Measurements from ENCODE around the gene CDC42BPB. TPM values are rescaled to one million over a fixed set of nuclear protein-coding genes. Genes with fewer than 3 reads are reported as not detected.

The CDC42BPB gene
- total RNA-seq, 4 donors from 2014 or later, result 30.0 to 64.3 (median 32.6) TPM

GRCh38 chr14:102903248-102903888, 154.0 kb downstream of the CDC42BPB start:
- in situ Hi-C loops (cut with MboI; ENCODE audit: low sequenced_read_pairs in 4 of 4), result loop anchor here in 2 of 4 donors (25.0 kb wide), 1 partner anchor 216 kb away; no protein-coding TSS in a partner anchor
- ATAC-seq, result no peak
- Histone ChIP-seq H3K36me3 (peaks cover 0 to 5% of the 10 kb centered on the region in 2 donors), H3K4me1 (no peaks in the 10 kb centered on the region), H3K9me3 (no peaks in the 10 kb centered on the region), H3K27me3 (no peaks in the 10 kb centered on the region), H3K4me3 (no peak overlapping the region), H3K27ac (no peak overlapping the region)
- DNase-seq, result no peak
- intact Hi-C loops (cut with DNase I; ENCODE audit: low total_unique reads), result no loop called here
- TF ChIP-seq CTCF (IDR thresholded peaks at IDR 0.05 in 4 of 5, conservative IDR thresholded peaks at IDR 0.05 in 1 of 5) (no peak), POLR2A (IDR thresholded peaks at IDR 0.05) (no peak)

GRCh38 chr14:102902523-102903247, 154.7 kb downstream of the CDC42BPB start:
- Histone ChIP-seq H3K27ac (no peak overlapping the region), H3K4me1 (no peaks in the 10 kb centered on the region), H3K9me3 (no peaks in the 10 kb centered on the region), H3K27me3 (no peaks in the 10 kb centered on the region), H3K4me3 (no peak overlapping the region), H3K36me3 (peaks cover 0 to 5% of the 10 kb centered on the region in 2 donors)
- in situ Hi-C loops (cut with MboI; ENCODE audit: low sequenced_read_pairs in 4 of 4) (loop anchor here in 2 of 4 donors (25.0 kb wide), 1 partner anchor 215 kb away; no protein-coding TSS in a partner anchor), intact Hi-C loops (cut with DNase I; ENCODE audit: low total_unique reads) (no loop called here)
- no peak for TF ChIP-seq CTCF (IDR thresholded peaks at IDR 0.05 in 4 of 5, conservative IDR thresholded peaks at IDR 0.05 in 1 of 5)
- no peak for TF ChIP-seq POLR2A (IDR thresholded peaks at IDR 0.05)
- no peak for ATAC-seq
- DNase-seq, result no peak

GRCh38 chr14:102902086-102902485, 155.3 kb downstream of the CDC42BPB start:
- in situ Hi-C loops (cut with MboI; ENCODE audit: low sequenced_read_pairs in 4 of 4), result loop anchor here in 2 of 4 donors (25.0 kb wide), 1 partner anchor 215 kb away; no protein-coding TSS in a partner anchor
- no peak for ATAC-seq
- intact Hi-C loops (cut with DNase I; ENCODE audit: low total_unique reads), result no loop called here

GRCh38 chr14:102901633-102902032, 155.7 kb downstream of the CDC42BPB start:
- intact Hi-C loops (cut with DNase I; ENCODE audit: low total_unique reads) (no loop called here), in situ Hi-C loops (cut with MboI; ENCODE audit: low sequenced_read_pairs in 4 of 4) (loop anchor here in 2 of 4 donors (25.0 kb wide), 1 partner anchor 214 kb away; no protein-coding TSS in a partner anchor)
- ATAC-seq (no peak), DNase-seq (no peak)
- Histone ChIP-seq H3K4me1 (no peaks in the 10 kb centered on the region), H3K4me3 (no peak overlapping the region), H3K9me3 (no peaks in the 10 kb centered on the region), H3K27me3 (no peaks in the 10 kb centered on the region), H3K27ac (no peak overlapping the region), H3K36me3 (peaks cover 0 to 5% of the 10 kb centered on the region in 2 donors)
- TF ChIP-seq POLR2A (IDR thresholded peaks at IDR 0.05) (no peak), CTCF (IDR thresholded peaks at IDR 0.05 in 4 of 5, conservative IDR thresholded peaks at IDR 0.05 in 1 of 5) (no peak)

More at GRCh38 chr14:102902086-102902485, 155.3 kb downstream of the CDC42BPB start:
- Histone ChIP-seq H3K4me3 (no peak overlapping the region), H3K4me1 (no peaks in the 10 kb centered on the region), H3K27ac (no peak overlapping the region), H3K36me3 (peaks cover 0 to 5% of the 10 kb centered on the region in 2 donors), H3K27me3 (no peaks in the 10 kb centered on the region), H3K9me3 (no peaks in the 10 kb centered on the region)
- DNase-seq, result no peak
- TF ChIP-seq POLR2A (IDR thresholded peaks at IDR 0.05) (no peak), CTCF (IDR thresholded peaks at IDR 0.05 in 4 of 5, conservative IDR thresholded peaks at IDR 0.05 in 1 of 5) (no peak)

All from gastrocnemius medialis (tissue), 4 donors.